Muscle of back (tissue), 11 donors: ENCODE data around the gene ESYT1. TPM values are rescaled to one million over a fixed set of nuclear protein-coding genes. Genes with fewer than 3 reads are reported as not detected.
A peak's percentile ranks its signal among the peaks of the same experiment; 100 is the strongest.
"Not testable (repeated sequence)": the region's sequence is repeated elsewhere in the genome, so short reads cannot be mapped to it uniquely, and the experiment has no call there.

ENCODE experiments used
- DNase-seq, 3 donors: peaks; one replicate each; pipeline versions ENCODE4 v3.0.0 to v3.0.0-alpha.2; 2013
- polyA plus RNA-seq, 10 donors: library from polyadenylated mRNA; unstranded; fragments of 120-200 nt; gene quantifications; one replicate each; pipeline ENCODE4 v1.2.1, GENCODE V29; 2013; ENCODE audit not compliant: insufficient read length in 10 of 10

Gene ESYT1
- polyA plus RNA-seq, 10 donors: 64.1 to 91.1 (median 79.6) TPM

DNA sequence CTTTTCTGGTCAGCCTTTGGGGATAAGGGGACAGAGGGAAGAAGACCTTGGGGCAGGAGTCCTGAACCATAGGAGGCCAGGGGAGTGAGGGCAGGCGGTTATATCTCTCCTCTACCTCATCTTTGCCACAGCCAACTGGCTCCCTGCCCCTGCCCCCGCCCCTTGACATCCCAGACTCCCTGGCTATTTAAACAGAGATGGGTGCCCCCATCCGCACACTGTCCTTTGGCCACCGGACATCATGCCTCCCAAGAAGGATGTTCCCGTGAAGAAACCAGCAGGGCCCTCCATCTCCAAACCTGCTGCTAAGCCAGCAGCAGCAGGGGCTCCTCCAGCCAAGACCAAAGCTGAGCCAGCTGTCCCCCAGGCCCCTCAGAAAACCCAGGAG lies 25.6 kb downstream of the ESYT1 start:
- no peak for DNase-seq

DNA sequence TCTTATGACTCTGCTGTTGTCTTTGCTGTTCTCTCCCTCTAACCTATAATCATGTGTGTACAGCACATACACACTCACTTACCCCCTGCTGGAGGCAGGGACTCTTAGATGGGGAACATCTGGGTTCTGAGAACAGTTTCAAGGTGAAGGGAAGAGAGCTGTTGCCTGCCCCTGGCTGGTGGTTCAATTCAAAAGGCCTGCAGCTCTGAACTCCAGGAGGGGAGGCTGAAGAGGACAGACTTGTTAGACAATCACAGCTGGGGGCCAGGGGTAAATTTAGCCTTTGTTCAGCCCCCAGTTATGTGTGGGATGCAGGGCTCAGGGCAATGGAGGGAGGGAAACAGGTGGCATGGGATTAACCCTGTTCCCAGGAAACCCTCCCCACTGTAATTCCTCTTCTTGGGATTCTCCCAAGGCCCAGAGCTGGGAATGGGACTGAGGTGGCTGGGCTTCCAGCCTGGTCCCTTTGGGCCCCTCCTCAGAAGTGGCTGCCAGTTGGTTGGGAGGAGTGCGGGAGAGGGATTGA lies 26.2 kb downstream of the ESYT1 start:
- DNase-seq: peak in 1 of 3 donors; percentile 33

DNA sequence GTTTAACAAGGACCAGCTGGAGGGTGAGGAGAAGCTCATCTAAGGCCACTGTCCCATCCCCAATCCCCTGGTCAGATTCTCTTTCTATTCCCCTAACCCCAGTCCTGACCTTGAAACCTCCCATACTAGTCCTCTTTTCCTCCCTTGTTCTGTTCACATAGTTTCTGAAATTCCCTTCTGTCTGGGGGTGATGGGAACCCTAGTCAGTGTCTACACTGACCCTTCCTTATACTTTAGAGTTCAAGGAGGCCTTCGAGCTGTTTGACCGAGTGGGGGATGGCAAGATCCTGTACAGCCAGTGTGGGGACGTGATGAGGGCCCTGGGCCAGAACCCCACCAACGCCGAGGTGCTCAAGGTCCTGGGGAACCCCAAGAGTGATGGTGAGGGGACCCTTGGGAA lies 26.8 kb downstream of the ESYT1 start:
- no peak for DNase-seq

DNA sequence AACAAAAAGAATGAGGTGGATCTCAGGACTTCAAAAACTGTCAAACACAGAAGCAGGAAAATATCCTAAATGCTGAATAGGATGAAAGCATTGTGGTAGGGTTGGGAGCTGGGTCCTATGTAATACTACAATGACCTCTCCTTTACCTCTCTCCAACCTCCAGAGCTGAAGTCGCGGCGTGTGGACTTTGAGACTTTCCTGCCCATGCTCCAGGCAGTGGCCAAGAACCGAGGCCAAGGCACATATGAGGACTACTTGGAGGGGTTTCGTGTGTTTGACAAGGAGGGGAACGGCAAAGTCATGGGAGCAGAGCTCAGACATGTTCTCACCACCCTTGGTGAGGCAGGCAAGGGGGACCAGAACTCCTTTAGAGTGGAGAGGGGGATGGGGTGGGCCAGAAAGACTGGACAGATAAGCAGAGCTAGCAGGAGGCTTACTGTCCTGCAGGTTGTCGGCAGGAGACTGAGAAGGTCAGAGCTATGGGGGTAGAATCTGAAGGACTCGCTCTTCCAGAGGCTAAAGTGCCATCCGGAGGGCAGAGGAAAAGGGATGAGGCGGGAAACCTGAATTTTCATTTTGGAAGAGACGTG lies 27.3 kb downstream of the ESYT1 start:
- DNase-seq: no peak

DNA sequence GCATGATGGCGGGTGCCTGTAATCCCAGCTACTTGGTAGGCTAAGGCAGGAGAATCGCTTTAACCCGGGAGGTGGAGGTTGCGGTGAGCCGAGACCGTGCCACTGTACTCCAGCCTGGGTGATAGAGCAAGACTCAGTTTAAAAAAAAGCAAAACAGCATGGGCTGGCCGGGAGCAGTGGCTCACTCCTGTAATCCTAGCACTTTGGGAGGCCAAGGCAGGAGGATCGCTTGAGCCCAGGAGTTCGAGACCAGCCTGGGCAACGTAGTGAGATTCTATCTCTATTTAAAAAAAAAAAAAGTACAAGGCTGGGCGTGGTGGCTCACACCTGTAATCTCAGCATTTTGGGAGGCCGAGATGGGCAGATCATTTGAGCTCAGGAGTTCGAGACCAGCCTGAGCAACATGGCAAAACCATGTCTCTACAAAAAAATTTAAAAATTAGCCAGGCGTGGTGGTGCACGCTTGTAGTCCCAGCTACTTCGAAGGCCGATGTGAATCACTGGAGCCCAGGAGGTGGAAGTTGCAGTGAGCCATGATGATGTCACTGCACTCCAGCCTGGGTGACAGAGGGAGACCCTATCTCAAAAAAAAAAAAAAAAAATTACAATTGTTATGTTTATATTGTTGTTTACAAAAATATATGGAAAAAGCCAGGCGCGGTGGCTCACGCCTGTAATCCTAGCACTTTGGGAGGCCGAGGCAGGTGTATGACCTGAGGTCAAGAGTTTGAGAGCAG lies 28.6 kb downstream of the ESYT1 start:
- DNase-seq: not testable (repeated sequence)

DNA sequence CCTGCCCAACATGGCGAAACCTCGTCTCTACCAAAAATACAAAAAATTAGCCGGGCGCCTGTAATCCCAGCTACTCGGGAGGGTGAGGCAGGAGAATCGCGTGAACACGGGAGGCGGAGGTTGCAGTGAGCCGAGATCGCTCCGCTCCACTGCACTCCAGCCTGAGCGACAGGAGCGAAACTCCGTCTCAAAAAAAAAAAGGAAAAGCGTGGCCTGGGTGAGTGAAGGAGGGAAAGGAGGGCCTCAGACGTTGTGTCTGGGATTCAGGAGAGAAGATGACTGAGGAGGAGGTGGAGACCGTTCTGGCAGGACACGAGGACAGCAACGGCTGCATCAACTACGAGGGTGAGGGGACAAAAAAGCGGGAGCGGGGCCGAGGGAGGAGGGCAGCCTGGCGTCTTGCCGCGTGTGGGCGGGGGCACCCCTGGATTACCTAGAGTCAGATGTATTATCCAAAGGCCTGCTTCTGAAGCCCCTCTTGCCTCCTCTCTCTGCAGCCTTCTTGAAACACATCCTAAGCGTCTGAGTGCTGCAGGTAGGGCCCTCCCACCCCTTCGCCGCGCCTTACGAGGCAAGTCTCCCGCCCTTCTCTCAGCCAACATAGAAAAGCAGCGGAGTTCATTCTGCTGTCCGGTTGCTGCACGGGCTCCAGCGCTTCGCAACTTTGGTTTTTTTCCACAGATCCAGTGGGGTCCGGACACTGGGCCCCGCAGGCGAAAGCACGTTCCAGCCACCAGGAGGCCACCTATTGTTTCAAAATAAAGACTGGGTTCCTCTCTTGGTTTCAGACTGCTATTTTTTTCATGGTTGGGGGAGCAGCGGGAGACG lies 29.3 kb downstream of the ESYT1 start:
- DNase-seq: peak; percentile 86 to 96 (median 89)

DNA sequence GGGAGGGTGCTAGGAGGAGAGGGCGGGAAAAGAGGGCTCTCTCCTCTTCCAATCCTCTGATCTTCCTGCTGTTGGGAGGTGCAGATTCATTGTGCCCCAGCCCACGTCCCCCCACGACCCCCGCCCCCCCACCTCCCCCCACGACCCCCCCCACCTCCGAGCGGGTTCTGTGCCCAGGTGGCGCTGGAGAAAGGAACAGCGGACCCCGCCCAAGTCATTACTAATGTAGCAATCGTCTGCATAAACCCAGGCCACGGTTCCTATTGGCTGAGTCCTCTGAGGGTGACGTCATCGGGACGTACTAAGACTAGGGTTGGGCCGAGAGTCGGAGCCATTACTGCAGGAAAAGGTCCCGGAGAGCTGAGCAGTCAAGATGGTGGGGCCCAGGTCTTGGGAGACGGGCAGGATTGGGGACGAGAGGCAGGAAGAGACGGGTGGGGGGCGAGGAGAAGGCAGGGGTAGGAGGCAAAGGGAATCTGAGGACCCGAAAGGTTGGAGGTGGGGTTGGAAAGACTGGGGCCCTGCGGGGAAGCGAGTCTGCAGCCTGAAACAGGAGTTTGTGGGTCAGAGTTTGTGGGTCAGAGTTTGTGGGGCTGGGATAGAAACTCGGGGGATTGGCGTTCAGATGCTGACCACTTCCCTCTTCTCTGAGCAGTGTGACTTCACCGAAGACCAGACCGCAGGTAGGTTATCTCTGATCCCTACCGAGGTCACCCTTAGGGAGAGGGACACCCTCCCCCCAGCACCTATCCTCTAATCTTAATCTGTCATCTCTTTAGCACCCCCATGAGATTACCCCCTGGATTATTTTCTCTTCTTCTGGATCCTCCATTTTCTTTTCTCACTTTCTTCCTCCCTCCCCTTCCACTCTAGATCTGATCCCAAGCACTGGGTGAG lies 30.2 kb downstream of the ESYT1 start, which contains the start of gene MYL6:
MYL6 (plus strand) TSS at position 331 of the 897 bp plus-strand sequence; CDS start at position 374, 43 bp downstream.
- DNase-seq: peak; percentile 98 to 99 (median 98)

DNA sequence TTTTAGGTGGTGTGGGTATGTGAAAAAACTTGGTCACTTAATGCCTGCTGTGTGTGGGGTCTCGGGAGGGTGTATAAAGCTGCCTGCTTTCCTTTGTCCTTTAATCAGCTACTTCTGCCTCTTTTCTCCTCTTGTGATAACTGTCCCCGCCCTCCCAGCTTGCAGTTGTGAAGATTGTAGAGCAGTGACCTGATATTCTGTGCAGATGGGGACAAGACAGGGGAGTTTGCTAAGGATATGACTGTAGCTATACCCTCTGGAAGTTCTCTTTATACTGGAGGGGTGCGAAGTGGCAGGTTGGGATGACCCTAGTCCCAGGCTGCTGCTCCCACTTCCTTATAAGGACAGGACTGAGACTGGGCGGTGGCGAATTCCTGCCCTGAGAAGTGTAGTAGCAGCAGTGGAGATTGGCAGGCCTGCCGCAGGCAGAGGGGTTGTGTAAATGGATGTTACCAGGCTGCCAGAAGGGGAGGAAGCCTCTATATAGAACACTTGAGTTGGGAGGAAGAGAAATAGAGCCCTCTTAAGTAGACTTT lies 30.9 kb downstream of the ESYT1 start:
- DNase-seq: peak; percentile 61 to 78 (median 77)

DNA sequence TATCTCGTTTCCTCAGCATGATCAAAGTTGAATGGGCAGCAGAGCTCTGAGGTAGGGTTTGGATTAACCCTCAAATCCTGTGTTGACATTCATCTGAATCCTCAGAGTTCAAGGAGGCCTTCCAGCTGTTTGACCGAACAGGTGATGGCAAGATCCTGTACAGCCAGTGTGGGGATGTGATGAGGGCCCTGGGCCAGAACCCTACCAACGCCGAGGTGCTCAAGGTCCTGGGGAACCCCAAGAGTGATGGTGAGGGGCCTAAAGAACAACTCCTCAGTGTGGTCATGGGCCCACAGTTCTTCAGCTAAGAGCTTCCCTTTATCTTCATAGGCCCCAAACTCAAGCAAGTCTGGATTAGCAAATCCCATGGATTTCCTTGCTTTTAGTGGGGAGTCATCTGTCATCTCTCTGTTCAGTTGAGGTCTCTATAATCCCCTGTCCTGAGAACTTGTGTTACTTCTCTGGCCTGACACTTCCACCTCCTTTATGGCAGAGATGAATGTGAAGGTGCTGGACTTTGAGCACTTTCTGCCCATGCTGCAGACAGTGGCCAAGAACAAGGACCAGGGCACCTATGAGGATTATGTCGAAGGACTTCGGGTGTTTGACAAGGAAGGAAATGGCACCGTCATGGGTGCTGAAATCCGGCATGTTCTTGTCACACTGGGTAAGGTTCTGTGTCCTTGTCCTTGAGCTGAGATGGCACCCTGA lies 31.6 kb downstream of the ESYT1 start:
- peak in 1 of 3 donors; percentile 16 for DNase-seq

DNA sequence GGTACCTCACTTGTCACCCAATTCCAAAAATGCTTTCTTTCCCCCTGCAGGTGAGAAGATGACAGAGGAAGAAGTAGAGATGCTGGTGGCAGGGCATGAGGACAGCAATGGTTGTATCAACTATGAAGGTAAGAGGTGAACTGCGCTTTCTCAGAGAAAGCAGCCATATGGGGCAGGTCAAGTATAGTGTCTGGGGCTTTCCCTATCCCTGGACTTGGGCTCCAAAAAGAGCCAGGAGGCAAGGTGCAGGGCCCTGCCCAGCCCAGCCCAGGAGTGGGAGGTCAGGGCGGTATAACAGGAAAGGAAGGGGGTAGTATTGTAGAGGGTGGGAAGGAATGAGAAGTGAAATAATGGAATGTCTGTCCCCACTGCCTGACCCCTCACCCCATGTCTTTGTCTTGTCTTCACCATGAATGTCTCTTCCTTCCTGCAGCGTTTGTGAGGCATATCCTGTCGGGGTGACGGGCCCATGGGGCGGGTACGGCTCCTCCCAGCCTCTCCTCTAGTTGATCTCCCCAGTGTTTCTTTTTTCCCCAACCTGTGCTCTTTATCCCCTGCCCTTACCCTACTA lies 32.2 kb downstream of the ESYT1 start:
- DNase-seq: peak in 1 of 3 donors; percentile 21

DNA sequence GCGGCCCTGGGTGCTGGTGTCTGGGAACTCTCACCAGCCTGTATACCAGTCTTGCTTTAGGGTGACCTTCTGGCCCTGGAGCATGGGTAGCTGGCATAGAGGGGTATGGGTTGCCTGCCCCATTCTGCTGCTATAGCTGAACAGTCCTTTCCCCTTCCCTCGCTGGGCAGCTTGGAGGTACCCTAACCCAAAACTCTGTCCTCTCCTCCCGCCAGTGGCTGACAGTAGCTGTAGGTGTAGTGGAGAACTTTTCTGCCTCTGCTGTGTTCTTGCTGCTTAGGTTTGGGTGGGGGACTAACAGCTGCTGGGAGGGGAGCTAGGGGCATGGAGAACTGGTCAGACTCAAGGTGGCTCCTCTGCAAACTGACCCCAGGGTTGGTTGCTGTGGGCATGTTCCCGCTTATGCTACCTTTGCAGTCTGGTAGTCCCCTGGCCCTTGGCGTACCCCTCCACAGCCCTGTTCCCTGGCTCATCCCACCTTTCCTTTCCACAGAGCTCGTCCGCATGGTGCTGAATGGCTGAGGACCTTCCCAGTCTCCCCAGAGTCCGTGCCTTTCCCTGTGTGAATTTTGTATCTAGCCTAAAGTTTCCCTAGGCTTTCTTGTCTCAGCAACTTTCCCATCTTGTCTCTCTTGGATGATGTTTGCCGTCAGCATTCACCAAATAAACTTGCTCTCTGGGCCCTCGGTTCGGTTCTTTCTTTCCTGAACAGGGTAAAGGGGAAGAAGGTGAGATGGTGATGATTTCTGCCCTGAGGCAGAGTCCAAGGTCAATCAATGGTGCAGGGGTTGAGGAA lies 33.0 kb downstream of the ESYT1 start:
- no peak for DNase-seq

DNA sequence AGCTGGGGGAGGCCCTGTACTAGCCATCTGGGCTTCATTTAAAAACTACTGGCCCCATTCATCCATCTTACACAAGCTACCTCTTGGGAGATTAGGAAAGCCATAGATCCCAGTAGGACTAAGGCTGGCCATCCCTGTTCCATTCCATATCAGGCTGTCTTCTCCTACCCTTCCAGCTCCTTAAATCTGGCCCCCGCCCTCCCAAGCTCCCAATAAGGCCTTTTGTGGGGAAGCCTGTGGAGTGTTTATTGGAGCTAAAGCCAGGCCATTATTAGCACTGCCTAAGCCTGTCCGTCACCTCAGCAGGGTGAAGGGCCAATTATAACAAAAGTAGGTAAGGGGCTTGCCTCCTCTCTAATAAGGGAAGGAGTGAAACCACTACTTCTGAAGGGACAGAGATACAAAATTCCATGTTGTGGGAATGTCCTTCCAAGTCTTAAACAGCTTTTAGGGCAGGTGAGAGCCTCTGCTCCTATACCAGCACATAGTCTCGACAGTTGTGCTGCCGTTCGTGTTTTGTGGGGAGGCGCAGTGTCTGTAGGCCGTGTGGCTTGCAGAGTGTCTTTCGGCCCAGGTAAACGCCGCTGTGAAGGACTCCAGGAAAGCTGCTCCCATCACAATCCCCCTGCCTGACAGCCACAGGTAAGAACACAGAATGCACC lies 33.8 kb downstream of the ESYT1 start:
- no peak for DNase-seq

DNA sequence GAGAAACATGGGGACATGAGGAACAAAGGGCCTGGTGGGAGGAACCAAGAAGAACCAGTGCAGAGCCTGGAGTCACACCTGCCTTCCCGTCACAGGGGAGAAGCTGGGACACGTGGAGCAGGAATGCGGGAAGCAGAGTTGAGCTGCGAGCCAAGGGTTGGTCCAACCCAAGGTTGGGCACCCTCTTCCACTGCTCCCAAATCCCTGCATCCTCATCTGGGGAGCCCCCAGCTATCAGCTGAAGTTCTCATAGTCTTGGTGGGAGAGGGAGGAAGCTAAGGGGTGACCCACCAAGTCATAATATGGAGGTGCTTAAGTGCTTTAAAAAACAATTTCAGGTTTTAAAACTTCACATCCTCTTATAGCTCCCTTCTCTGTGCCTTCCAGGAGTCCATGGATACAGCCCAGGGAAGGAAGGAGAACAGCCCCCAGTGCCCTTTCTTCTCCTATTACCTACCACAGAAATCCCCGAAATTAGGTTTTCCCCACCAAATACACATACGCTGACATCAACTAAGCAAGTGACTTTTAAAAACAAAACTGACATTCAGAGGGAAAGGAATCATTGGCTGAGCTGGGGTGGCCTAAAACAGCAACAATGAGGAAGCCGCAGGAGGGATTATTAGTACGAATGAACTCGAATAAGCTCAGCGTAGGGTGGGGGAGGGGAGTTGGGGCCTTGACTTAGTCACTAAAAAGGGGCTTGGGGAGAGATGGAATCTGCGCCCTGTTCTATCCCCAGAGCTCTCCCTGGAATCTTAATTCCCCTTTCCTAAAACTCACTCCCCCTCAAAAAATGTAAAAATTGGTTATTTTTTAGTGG lies 34.6 kb downstream of the ESYT1 start:
- DNase-seq: no peak

DNA sequence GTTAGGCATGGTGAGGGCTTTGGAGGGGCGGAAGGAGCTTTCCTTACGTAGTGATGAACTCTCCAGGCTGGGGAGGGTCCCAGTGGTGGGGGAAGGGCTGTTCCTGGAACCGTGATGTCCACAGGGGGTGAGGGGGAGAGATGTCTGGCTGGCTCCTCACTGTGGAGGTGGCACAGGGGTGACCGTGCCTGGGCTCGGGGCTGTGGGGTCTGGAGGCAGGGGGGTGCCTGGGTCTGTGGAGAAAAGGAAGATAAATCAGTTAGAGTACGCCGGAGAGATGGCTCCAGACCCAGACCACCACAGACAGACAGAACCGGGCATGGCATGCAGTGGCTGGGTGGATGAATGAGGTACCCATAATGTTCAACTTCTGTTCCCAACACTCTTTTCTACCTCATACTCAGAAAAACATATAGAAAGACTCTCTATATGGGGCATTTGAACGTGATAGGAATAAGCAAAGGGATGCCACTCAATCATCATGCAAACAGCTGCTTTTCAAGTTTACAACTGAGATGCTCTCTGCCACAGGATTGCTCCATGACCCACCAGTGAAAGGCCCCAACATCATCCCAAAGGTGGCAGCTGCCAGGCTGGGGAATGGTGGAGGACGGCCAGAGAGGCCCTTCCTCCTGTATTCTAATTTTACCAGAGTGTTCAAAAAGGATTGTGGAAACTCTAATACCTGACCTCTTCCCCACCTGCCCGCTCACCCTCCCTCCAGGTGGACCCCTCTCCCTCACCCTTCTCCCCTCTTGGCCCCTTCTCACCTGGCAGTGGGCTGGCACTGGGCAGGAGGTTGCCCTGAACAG lies 35.7 kb downstream of the ESYT1 start:
- no peak for DNase-seq

DNA sequence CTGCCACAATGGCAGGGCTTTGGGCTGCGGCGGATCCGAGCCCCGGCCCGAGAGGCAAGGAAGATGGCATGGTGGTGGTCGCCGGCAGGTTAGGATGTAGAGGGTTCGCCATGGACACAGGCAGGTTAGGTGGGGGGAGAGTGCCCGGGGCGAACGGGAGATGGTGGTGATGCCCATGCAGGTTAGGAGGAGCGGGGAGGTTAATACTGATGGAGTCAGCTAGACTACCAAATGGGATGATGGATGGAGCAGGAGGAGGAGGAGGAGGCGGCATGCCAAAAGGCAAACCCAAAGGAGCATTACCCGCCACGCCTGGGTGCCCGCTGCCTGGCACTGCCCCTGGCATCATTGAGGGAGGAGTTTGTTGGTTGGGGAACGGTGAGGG lies 36.3 kb downstream of the ESYT1 start:
- no peak for DNase-seq

DNA sequence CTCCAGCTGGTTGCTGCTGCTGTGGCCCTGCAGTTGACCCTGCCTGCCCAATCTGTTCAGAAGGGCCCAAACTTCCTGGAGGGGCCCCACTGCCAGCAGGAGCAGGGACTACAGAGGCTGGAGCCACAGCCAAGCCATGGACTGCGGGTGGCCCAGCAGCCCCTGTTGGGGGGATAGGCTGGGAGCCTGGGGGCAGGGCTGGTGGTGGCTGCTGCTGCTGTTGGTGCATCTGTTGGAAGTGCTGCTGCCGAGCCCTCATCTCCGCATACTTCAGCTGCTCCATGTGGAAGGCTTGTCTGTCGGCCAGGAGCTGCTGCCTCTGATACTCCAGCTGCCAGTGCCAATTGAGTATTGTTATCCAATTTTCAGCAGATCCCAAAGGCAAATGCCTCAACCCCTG lies 37.3 kb downstream of the ESYT1 start:
- no peak for DNase-seq
